ENCODE data around the gene WDR93. TPM values are rescaled to one million over a fixed set of nuclear protein-coding genes. Genes with fewer than 3 reads are reported as not detected.
A peak's percentile ranks its signal among the peaks of the same experiment; 100 is the strongest.

Gene WDR93
- total RNA-seq, 1 donor from 2014 or later: not detected

DNA sequence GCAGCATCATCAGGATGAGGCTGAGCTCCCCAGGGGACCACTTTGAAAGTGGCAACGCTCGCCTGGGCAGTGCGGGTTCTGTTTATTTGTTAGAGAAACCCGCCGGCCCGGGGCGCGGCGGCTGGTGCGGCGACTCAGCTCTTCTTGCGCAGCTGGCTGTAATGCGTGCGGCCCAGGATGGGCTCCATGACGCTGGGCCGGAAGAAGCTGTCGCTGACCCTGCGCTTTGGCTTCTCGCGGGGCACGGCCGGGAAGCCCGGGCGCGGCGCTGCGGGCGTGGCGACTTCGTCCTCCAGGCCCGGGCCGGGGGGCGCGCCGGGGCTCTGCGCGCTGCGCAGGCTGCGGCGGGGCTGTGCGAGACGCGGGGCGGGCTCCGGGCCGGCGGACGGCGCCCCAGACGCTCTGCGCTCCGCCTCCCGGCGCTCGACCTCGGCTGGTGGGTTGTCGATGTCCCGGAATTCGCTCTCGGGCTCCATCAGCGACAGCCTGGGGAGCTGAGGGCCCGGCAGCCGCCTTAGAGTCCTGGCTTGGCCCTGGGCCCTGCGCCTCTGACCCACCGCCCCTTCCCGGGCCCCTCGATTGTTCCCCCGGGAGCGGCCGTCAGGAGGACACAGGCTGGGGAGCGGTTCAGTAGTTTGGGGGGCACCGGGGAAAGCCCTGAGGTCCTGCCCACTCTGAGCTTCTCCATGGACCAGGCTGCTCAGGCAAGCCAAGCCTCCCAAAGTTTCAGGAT, 25.0 kb upstream of the WDR93 start:
- H3K9me3 ChIP-seq: no peaks in the 10 kb centered on the region
- H3K27me3 ChIP-seq: no peaks in the 10 kb centered on the region
- H3K27ac ChIP-seq: peak overlapping the region; percentile 82
- H3K4me1 ChIP-seq: peaks cover 18% of the 10 kb centered on the region
- DNase-seq: peak; percentile 81
- no peak for TF ChIP-seq CTCF (IDR thresholded peaks at IDR 0.05)
- H3K4me3 ChIP-seq: peak overlapping the region; percentile 52
- ATAC-seq: peak; percentile 75
- intact Hi-C loops (cut with DNase I): no loop called here
- H3K36me3 ChIP-seq: no peaks in the 10 kb centered on the region

- ATAC-seq (no peak), DNase-seq (no peak)
- Histone ChIP-seq H3K4me1 (peaks cover 18% of the 10 kb centered on the region), H3K36me3 (no peaks in the 10 kb centered on the region), H3K9me3 (no peaks in the 10 kb centered on the region), H3K27me3 (no peaks in the 10 kb centered on the region), H3K4me3 (peak overlapping the region; percentile 52), H3K27ac (peak overlapping the region; percentile 82)
- intact Hi-C loops (cut with DNase I): no loop called here
- no peak for TF ChIP-seq CTCF (IDR thresholded peaks at IDR 0.05)
Measured at GRCh38 chr15:89666184-89666857, 24.3 kb upstream of the WDR93 start.

DNA sequence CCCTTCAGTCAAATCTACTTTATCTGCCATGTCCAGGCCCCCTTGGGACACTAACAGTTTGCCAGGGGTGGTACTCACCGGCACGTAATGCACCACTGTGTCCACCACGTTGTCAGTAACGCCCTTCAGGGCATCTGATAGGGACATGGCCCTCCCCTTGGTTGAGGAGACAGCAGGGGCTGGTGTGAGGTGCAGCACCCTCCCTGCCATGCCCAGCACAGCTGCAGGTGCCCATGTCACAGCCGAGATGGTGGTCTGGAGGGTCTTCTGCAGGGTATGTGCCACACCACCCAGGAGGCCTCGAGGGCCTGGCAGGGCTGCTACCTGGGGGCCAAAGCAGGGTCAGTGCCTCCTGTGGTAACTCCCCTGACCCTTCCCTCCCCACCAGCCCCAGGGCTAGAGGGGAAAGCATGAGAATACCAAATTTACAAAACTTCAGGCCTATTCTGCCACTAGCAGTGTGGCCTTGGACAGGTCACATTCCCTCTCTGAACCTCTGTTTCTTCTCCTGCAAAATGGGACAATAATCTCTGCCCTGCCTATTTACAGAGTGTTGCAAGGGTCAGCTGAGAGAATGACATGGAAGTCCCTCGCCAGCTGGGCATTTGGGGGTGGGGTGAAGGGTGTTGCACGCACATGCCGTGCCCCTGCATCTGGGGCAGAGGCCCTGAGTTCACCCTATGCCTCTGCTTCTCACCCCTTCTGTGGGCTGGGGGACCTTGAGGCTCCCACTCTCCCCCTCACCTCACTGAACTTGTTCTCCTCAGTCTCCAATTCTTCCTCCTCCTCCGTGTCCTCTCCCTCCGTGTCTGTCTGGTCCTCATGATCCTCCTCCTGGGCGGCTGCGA, 23.5 kb upstream of the WDR93 start:
- Histone ChIP-seq H3K4me1 (peaks cover 18% of the 10 kb centered on the region), H3K27ac (no peak overlapping the region), H3K27me3 (no peaks in the 10 kb centered on the region), H3K4me3 (no peak overlapping the region), H3K9me3 (no peaks in the 10 kb centered on the region), H3K36me3 (no peaks in the 10 kb centered on the region)
- intact Hi-C loops (cut with DNase I): no loop called here
- no peak for TF ChIP-seq CTCF (IDR thresholded peaks at IDR 0.05)
- ATAC-seq (no peak), DNase-seq (no peak)

- Histone ChIP-seq H3K4me1 (peaks cover 13% of the 10 kb centered on the region), H3K9me3 (no peaks in the 10 kb centered on the region), H3K27me3 (no peaks in the 10 kb centered on the region), H3K27ac (no peak overlapping the region), H3K4me3 (no peak overlapping the region), H3K36me3 (no peaks in the 10 kb centered on the region)
- TF ChIP-seq CTCF (IDR thresholded peaks at IDR 0.05): no peak
- intact Hi-C loops (cut with DNase I): no loop called here
- DNase-seq (no peak), ATAC-seq (no peak)
Measured at GRCh38 chr15:89667706-89667960, 23.0 kb upstream of the WDR93 start.

- ATAC-seq (no peak), DNase-seq (no peak)
- Histone ChIP-seq H3K27me3 (no peaks in the 10 kb centered on the region), H3K4me3 (no peak overlapping the region), H3K36me3 (no peaks in the 10 kb centered on the region), H3K4me1 (peaks cover 8% of the 10 kb centered on the region), H3K9me3 (no peaks in the 10 kb centered on the region), H3K27ac (no peak overlapping the region)
- intact Hi-C loops (cut with DNase I): no loop called here
- no peak for TF ChIP-seq CTCF (IDR thresholded peaks at IDR 0.05)
Measured at GRCh38 chr15:89668171-89668570, 22.4 kb upstream of the WDR93 start.
